Right lobe of liver (tissue), 6 donors: ENCODE measurements around the gene KLF17. TPM values are rescaled to one million over a fixed set of nuclear protein-coding genes. Genes with fewer than 3 reads are reported as not detected.
"Not testable (repeated sequence)": the region's sequence is repeated elsewhere in the genome, so short reads cannot be mapped to it uniquely, and the experiment has no call there.

Experiments
- ATAC-seq, 4 donors: fragments of 200-7000 bp; cut with Tn5 transposase; one replicate each; pipeline ENCODE4 v1.9.1; 2020; ENCODE audit warnings: mild to moderate bottlenecking in 4 of 4, moderate library complexity in 4 of 4
- DNase-seq, 3 donors: peaks; one replicate each; pipeline ENCODE4 v3.0.0-alpha.2; 2020
- H3K27ac ChIP-seq, 3 donors: fragments of 200-600 bp; one replicate each; pipeline ENCODE4 v1.8.0; 2022
- H3K27me3 ChIP-seq, 2 donors: fragments of 200-600 bp; one replicate each; pipeline ENCODE4 v1.8.0; 2022
- H3K36me3 ChIP-seq, 4 donors: fragments of 200-600 bp; sonication (generic) in 1 of 4; one replicate each; pipeline versions ENCODE4 v1.5.1 to v1.8.0; 2017 to 2022; ENCODE audit warnings: control low read depth in 1 of 4
- H3K4me1 ChIP-seq, 4 donors: fragments of 200-600 bp; sonication (generic) in 1 of 4; one replicate each; pipeline versions ENCODE4 v1.5.1 to v1.8.0; 2017 to 2022; ENCODE audit warnings: control low read depth in 1 of 4
- H3K4me3 ChIP-seq, 3 donors: fragments of 200-600 bp; one replicate each; pipeline ENCODE4 v1.8.0; 2022
- H3K9me3 ChIP-seq, 4 donors: fragments of 200-600 bp; sonication (generic) in 1 of 4; one replicate each; pipeline versions ENCODE4 v1.5.1 to v1.8.0; 2017 to 2022; ENCODE audit warnings: control low read depth in 1 of 4
- POLR2A ChIP-seq: fragments of 450-650 bp; IDR thresholded peaks from one replicate; pipeline ENCODE4 v1.6.1; 2017; ENCODE audit warnings: antibody characterized with exemption, mild to moderate bottlenecking
- WGBS: methylation state at CpG from one replicate; pipeline ENCODE4 v1.1.6; 2018; ENCODE audit warnings: low coverage, low lambda C conversion rate; ENCODE audit not compliant: insufficient coverage; ENCODE audit errors: missing lambda C conversion rate; 5-methylcytosine and 5-hydroxymethylcytosine counted together
- intact Hi-C, 2 donors: fragments of 100-400 bp; cut with DNase I; formaldehyde crosslinking; loops; one replicate each; pipeline versions ENCODE4 v1.11.2 to v1.14.1; 2022
- total RNA-seq, 6 experiments: library from RNA; depleted of rRNA in 2 of 6; stranded (reverse); fragments of >200 nt in 2 of 6; fragmentation: NEBNext Ultra II Directional in 3 of 6; extraction: Animal tissue kit (Norgen Biotek cat#: 25700) in 3 of 6; gene quantifications; one replicate each; pipeline versions ENCODE4 v1.1.0 to v1.2.4, GENCODE V29; 2016 to 2023
- TF ChIP-seq, protein P1 (sequence below), 4 donors: fragments of 200-600 bp in 3 of 4; fragments of 450-650 bp in 1 of 4; IDR thresholded peaks; one replicate each; pipeline versions ENCODE4 v1.5.1 to v1.8.0; 2016 to 2022; ENCODE audit warnings: antibody characterized with exemption in 4 of 4, mild to moderate bottlenecking in 2 of 4
- donor health status: DM: no; HTN: yes; CAD: no.
- donor health status: DM: no; HTN: no; CAD: no.
- donor health status: DM: no; HTN: no; CAD: no.
- donor health status: DM: no; HTN: yes; CAD: no.
- donor health status: DM: no; HTN: yes; CAD: no.

Gene KLF17
- total RNA-seq, 6 experiments from 2014 or later: not detected

DNA sequence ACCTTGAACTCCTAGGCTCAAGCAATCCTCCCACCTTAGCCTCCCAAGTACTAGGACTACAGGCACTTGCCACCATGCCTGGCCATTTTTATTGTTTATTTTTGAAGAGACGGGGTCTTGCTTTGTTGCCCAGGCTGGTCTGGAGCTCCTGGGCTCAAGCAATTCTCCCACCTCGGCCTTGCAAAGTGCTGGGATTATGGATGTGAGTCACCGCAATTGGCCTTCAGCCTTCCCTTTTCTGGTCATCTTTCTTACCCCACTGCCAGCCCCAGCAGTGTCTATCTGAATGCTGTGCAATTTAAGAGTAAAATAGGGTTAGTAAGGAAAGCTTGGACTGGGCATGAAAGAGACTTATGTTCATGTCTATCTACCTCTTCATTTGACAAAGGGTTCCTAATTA is 6.1 kb upstream of the KLF17 start:
- Histone ChIP-seq H3K36me3 (no peaks in the 10 kb centered on the region), H3K4me3 (no peak overlapping the region), H3K27ac (no peak overlapping the region), H3K9me3 (no peaks in the 10 kb centered on the region), H3K27me3 (no peaks in the 10 kb centered on the region), H3K4me1 (no peaks in the 10 kb centered on the region)
- 96% methylated on average over 3 of the region's 3 CpGs for WGBS
- DNase-seq (no peak), ATAC-seq (no peak)
- TF ChIP-seq, protein P1, sequence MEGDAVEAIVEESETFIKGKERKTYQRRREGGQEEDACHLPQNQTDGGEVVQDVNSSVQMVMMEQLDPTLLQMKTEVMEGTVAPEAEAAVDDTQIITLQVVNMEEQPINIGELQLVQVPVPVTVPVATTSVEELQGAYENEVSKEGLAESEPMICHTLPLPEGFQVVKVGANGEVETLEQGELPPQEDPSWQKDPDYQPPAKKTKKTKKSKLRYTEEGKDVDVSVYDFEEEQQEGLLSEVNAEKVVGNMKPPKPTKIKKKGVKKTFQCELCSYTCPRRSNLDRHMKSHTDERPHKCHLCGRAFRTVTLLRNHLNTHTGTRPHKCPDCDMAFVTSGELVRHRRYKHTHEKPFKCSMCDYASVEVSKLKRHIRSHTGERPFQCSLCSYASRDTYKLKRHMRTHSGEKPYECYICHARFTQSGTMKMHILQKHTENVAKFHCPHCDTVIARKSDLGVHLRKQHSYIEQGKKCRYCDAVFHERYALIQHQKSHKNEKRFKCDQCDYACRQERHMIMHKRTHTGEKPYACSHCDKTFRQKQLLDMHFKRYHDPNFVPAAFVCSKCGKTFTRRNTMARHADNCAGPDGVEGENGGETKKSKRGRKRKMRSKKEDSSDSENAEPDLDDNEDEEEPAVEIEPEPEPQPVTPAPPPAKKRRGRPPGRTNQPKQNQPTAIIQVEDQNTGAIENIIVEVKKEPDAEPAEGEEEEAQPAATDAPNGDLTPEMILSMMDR (IDR thresholded peaks at IDR 0.05): no peak
- TF ChIP-seq POLR2A: no peak
- intact Hi-C loops: no loop called here

DNA sequence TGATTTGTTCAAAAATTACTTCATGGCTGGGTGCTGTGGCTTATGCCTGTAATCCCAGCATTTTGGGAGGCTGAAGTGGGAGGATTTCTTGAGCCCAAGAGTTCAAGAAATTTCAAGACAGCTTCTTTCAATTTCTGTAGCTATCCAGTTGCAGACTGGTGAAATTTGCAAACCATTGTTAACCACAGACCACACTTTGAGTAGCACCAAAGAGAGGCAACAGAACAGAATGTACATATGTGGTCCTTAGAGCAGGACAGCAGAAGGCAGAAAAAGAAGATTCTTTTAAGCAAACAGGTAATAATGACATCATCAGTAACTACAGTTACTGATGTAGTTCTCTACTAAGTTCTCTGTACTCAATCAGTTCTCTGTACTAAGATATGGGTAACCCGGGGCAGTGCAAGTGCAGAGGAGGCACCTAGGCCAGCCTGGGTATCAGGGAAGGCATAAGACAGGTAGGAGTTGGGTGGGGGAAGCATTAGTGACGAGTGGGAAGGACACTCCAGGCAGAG is 5.5 kb upstream of the KLF17 start:
- Histone ChIP-seq H3K27ac (no peak overlapping the region), H3K4me1 (no peaks in the 10 kb centered on the region), H3K27me3 (no peaks in the 10 kb centered on the region), H3K9me3 (no peaks in the 10 kb centered on the region), H3K36me3 (no peaks in the 10 kb centered on the region), H3K4me3 (no peak overlapping the region)
- TF ChIP-seq, protein P1 (IDR thresholded peaks at IDR 0.05): no peak
- no peak for TF ChIP-seq POLR2A
- DNase-seq (no peak), ATAC-seq (no peak)
- intact Hi-C loops: no loop called here
- WGBS: 64% methylated on average over 2 of the region's 2 CpGs

DNA sequence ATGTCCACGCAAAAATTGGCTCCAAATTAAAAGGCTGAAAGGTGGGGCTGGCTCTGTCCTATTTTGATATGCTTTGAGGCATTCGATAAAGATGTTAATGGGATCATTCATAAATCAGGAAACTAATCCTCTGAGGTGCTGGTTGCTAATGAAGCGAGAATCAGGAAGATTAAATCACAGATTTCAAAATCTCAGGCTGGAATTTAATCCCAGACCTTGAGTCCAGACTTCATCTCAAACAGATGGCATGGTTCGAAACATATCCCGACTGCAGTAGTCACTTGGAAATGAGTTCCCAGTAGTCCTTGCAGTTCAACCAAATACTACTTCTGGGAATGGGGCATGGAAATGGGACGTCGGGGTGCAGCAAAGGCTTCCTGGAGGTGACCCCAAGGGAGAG is 4.5 kb upstream of the KLF17 start:
- Histone ChIP-seq H3K4me1 (no peaks in the 10 kb centered on the region), H3K36me3 (no peaks in the 10 kb centered on the region), H3K4me3 (no peak overlapping the region), H3K27me3 (no peaks in the 10 kb centered on the region), H3K9me3 (no peaks in the 10 kb centered on the region), H3K27ac (no peak overlapping the region)
- DNase-seq (no peak), ATAC-seq (no peak)
- intact Hi-C loops: no loop called here
- 72% methylated on average over 7 of the region's 7 CpGs for WGBS
- TF ChIP-seq, protein P1 (IDR thresholded peaks at IDR 0.05): no peak
- no peak for TF ChIP-seq POLR2A

DNA sequence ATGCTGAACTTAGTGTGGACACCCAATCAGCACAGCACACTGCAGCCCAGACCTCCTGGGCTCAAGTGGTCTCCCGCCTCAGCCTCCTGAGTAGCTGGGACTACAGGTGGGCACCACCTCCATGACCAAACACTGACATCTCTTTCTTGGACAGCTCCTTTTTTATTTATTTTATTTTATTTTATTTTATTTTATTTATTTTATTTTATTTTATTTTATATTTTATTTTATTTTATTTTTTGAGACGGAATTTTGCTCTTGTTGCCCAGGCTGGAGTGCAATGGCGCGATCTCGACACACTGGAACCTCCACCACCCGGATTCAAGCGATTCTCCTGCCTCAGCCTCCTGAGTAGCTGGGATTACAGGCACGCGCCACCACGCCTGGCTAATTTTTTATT is 1.3 kb upstream of the KLF17 start:
- H3K4me3 ChIP-seq, H3K4me1 ChIP-seq, H3K27me3 ChIP-seq, intact Hi-C loops, DNase-seq, H3K27ac ChIP-seq, ATAC-seq, H3K9me3 ChIP-seq, H3K36me3 ChIP-seq: not testable (repeated sequence)
- WGBS: 86% methylated on average over 5 of the region's 10 CpGs

DNA sequence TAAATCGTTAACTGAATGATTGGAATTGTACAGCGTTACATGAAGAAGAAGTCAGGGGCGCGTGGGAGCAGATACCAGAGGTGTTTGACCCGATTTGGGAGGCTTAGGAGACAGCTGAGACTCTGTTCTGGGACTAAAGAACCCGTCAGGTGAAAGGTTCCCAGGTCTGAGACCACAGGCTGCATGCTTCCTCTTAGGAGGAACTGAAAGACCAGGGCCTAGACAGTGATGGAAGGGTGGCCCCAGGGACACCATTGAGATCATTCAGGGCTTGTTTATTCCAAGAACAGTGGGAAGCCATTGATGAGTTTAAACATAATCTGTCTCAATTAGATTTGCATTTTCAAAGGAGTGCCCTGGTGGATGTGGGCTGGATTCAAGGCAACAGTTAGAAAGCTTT is 904 bp downstream of the KLF17 start:
- H3K4me1 ChIP-seq: no peaks in the 10 kb centered on the region
- intact Hi-C loops: no loop called here
- ATAC-seq (no peak), DNase-seq (no peak)
- no peak overlapping the region for H3K27ac ChIP-seq
- 77% methylated on average over 6 of the region's 6 CpGs for WGBS
- TF ChIP-seq POLR2A: no peak
- TF ChIP-seq, protein P1 (IDR thresholded peaks at IDR 0.05): no peak
- H3K36me3 ChIP-seq: no peaks in the 10 kb centered on the region
- H3K27me3 ChIP-seq: no peaks in the 10 kb centered on the region
- H3K9me3 ChIP-seq: no peaks in the 10 kb centered on the region
- H3K4me3 ChIP-seq: no peak overlapping the region
